ENCODE data around the gene ME1.

- no peak for TF ChIP-seq CTCF (conservative IDR thresholded peaks at IDR 0.05; ENCODE audit: low read length)
- TF ChIP-seq EZH2phosphoT487 (IDR thresholded peaks at IDR 0.05; ENCODE audit: borderline replicate concordance), result no peak
These were observed 48.5 kb upstream of the ME1 start for GRCh38 chr6:83479389-83479788.
